ENCODE measurements around the gene BUB3.

- no peak for TF ChIP-seq CTCF (IDR thresholded peaks at IDR 0.05; ENCODE audit: borderline replicate concordance, extremely low read depth, low read length, poor library complexity, severe bottlenecking)
- no peak for TF ChIP-seq EZH2 (IDR thresholded peaks at IDR 0.05; ENCODE audit: borderline replicate concordance, low read depth, low read length, severe bottlenecking)
Observed at GRCh38 chr10:123194056-123194455, 39.9 kb downstream of the BUB3 start.
